Measurements from ENCODE around the gene CALN1.
"Not testable (repeated sequence)": the region's sequence is repeated elsewhere in the genome, so short reads cannot be mapped to it uniquely, and the experiment has no call there.

Gene CALN1

DNA sequence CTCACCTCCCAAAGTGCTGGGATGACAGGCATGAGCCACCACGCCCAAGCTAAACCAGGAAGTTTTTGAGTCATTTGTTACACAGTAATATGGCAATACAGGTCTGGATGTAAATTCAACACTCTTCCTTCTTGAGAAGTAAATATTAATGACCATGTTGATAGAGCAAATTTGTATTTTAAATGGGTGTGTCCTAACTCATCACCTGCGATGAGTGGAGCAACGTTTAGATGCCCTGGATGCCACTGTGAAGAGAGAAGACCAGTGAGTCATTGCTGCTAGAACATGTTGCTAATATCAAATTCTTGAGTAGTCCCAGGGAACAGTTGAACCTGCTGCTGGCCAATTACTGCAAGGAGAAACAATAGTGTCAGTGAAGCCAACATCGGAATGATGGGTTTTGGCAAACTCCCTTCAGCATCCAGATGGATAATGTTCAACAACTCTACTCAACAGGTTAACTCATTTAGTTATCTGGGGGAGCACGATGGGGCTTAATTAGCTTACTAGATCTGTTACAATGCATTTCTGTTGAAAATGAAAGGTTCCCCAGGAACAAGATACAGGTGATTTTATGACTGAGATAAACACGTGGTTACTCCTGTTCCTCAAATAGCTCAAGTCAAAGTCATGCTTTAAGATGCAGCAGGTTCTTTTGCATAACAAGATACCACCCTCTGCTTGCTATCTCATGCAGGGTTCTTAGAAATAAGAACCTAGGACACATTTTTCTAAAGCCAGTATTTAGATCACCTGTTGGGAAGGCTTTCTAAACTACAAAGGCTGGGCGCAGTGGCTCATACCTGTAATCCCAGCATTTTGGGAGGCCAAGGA, 146.8 kb downstream of the CALN1 start:
- DNase-seq = no peak

DNA sequence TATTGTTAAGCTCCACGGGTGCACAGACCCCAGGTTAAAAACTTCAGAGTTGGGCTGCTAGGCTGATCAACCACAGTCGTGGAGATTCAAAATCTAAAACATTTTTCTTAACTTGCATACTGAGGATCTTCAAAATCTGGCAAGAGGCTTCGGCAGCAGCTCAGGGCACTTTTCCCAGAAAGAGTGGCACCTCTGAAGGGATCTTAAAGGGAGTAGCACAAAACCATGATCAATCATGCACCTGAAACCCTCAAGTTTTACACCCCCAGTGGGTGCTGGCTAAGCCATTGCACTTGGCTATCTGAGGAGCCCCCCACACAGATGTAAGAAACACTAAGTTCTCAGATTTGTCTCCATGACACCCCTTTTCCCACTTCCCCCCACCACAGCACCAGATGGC, 151.7 kb downstream of the CALN1 start:
- DNase-seq = no peak

DNA sequence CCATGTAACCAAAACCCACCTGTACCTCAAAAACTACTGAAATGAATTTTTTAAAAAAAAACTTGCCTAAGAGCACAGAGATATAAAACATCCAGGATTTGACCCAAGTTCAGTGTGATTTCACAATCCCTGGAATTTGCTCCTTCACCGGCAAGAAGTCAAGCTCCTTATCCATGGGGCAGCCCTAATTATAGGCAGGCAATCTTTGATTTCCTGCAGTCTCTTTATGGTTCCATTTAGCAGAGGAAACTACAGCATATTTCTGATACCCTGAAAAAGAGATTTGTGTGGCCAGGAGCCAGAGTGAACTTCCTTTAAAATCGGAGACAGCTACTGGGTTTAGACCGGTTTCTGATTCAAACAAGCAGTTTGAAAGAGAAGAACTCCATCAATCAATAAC, 154.1 kb downstream of the CALN1 start:
- DNase-seq = no peak

DNA sequence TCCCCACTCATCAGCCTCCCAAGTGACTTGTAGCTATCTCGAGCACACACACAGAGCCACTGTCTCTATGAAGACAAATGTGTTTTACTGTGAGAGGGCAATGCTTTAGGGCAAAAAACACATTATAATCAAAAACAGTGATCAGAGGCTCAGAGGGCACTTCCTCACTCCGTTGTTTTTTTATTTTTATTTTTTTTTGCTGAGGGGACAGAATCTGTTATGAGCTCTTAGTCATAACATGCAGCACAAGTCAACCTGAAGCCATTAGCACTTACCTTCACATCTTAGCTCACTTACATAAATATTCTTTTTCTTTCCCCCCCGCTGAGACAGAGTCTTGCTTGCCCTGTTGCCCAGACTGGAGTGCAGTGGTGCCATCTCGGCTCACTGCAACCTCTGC, 157.7 kb downstream of the CALN1 start:
- DNase-seq = no peak

DNA sequence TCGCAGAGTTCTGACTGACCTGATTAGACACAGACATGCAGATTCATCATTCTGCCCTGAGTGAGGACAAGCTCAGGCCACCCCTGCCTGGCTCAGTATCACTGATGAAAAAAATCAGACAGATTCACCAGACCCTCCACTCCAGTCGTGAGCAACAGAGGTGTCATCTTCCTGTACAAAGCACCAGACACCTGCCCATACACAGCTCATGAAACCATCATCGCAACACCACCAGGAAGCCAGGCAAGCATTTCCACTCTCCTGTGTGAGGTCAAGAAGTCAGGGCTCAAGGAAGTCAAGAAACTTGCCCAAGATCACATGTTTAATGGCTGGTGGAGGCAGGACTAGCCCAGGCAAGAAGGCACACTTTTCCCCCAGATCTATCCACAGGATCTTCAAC, 163.0 kb downstream of the CALN1 start:
- DNase-seq = no peak

DNA sequence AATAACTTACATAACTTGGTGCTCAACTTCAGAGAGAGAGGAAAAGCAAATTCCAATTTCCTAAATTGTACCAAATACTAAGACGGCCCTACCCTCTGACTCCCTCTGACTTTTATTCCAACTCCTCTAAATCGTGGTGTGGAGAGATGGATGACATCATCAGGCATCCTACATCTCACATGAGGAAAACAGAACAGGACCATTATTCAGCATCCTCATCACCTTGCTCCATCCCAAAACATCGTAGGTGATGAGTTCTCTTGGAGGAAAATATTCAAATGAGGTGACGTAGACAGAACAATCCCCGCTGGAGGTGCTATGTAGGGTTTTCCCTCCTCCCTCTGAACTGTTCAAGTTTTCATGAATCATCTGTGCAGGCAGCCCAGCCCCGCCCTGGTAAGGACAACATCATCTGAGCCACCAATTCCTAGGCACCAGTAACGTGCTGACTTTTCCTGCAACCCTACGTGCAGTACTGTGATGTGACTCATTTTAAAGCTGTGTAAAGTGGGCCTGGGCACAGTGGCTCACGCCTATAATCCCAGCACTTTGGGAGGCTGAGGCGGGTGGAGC, 167.2 kb downstream of the CALN1 start:
- no peak for DNase-seq

DNA sequence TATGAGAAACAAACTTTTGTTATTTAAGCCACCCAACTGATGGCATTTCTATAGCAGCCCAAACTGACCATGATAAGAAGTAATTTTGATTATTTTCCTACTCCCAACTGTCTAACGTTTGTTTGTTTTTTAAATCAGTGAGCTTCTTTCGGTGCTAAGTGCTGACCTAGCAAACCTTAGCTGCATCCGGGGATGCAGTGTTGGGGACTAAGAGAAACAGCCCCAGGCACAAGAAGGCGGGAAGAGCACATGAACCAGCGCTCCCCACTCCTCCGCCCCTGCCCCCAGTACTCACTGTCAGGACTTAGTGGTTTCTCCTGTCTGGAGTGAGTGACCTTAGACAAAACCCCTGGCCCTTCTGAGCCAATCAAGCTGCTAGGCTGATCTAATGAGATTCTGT, 168.8 kb downstream of the CALN1 start:
- DNase-seq = no peak

DNA sequence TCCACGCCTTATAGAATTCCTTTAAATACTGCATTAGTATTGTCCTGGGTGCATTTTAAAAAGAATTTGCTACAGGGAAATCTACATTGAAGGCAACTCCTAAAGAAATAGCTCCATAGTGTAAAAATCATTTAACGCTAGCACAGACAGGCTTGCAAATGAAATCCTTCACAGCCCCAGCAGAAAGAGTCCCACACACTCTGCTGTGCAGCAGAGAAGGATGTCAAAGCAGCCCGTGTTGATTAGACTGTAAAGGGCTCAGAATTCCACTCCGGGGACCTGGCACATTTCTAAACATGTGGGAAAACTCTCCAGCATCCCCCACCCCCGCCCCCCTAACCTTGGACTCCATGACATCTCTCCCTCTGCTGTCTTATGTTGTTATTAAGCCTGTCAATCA, 176.8 kb downstream of the CALN1 start:
- no peak for DNase-seq

DNA sequence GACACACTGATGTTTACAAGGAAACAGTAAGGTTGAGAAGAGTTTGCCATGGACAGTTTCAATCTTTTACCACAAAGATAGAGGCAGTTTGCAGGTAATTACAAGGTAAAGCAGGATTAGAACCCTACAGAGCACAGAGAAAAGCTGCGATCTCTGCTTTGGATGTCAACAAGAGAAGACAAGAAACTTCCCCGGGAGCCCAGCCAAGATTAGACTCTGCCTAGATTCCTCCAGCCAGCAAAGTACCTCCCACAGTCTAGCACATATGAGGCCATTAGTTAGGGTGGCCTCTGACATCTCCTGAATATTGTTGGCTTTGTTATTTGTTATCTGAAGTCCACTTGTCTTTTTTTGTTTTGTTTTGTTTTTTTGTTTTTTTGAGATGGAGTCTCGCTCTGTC, 178.1 kb downstream of the CALN1 start:
- DNase-seq = no peak

DNA sequence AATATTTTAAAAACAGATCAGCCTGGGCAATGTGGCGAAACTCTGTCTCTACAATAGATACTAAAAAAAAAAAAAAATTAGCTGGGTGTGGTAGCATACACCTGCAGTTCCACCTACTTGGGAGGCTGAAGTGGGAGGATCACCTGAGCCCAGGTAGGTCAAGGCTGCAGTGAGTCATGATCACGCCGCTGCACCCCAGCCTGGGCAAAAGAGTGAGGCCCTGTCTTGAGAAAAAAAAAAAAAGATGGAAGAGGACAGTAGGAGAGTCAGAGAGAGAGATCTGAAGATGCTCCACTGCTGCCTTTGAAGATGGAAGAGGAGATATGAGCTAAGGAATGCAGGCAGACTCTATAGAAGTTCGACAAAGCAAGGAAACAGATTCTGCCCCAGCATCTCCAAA, 181.9 kb downstream of the CALN1 start:
- DNase-seq = no peak

DNA sequence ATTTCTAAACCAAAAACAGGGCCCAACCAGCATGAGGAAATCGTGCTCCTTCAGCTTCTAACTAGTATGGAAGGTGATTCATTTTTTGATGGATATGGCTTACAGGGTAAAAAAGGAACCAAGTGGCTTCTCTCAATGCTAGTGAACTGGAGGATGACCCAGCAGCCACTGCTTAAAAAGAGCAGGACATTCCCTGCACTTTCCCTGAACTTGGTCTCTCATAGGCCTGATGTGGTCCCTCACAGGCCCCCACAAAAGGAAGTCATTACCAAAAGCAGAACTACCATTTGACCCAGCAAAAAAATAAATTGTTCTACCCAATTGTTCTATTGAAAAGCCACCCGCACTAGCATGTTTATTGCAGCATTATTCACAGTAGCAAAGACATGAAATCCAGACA, 188.8 kb downstream of the CALN1 start:
- no peak for DNase-seq

DNA sequence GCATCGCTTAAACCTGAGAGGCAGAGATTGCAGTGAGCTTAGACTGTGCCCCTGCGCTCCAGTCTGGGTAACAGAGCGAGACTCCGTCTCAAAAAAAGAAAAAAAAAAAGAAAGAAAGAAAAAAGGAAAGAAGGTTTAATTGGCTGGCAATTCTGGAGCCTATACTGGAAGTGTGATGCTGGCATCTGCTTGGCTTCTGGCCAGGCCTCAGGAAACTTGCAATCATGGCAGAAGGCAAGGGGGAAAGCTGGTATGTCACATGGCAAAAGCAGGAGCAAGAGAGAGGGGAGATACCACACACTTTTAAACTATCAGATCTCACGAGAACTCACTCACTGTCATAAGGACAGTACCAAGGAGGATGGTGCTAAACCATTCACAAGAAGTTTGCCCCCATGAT, 190.0 kb downstream of the CALN1 start:
- DNase-seq = no peak

DNA sequence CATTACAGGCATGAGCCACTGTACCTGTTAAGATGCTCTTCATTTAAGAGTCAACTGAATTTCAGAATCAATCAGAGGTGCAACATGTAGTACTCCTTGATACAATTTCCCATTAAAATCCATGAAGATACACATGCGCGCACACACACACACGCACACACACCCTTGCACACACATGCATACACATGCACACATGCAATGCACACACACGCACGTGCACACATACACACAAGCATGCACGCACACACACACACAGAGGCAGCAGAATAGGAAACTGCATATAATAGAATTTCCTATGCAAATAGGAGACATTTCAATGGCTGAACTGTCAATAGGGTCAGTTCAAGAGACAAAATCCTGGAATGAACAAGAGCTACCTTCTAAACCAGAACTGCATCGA, 192.6 kb downstream of the CALN1 start:
- no peak for DNase-seq

DNA sequence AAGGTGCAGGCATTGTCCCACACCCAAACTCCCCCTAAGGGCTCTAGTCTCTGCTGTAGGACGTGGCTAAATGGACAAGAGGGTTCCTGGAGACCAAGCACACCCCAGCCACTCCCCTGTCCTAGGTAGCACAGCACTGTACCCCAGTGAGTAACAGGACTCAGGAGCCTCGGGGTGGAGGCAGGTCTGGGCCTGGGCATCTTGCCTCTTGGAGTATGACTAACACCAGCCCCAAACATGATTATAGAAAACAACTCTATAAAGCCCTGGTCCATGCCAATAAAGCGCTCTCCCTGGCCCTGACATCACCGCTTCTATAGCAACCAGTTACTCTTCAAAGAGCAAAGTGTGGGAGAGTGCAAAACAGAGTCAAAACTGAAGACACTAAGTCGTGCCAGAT, 195.0 kb downstream of the CALN1 start:
- no peak for DNase-seq

DNA sequence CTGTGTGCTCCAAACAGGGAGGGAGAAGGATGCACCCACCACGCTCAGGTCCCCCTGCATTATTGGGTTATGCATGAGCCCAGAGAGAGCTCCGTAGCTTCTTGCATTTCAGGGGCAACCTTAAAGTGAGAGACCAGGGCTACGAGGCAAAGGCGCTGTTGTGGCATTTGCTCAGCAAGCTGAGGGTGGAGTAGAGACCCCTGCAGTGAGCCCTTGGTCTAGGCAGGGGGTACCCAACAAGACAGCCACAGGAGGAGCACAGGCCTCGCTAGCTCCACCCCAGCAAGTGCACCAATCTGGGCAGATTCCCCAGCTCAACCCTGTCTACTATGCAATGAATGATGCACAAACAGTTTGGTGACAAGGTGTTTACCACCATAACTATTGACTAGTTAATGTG, 198.4 kb downstream of the CALN1 start:
- no peak for DNase-seq

DNA sequence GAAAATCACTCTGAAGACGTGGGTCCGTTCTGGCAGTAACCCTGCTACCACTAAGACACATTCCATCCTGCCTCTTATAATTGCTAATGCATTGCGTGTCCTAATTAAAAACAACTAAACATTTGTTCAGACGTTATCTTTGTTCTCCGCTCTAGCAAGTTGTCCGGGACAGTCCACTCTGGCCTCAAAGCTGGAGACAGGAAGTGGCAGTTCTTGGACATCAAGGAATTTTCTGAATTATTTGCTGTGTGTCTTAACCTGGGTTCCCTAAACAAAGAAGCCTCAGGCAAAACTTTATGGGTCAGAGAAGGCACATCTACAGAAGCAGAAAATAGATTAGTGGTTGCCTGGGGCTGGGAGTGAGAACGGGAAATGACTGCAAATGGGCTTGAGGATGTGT, 199.1 kb downstream of the CALN1 start:
- no peak for DNase-seq

DNA sequence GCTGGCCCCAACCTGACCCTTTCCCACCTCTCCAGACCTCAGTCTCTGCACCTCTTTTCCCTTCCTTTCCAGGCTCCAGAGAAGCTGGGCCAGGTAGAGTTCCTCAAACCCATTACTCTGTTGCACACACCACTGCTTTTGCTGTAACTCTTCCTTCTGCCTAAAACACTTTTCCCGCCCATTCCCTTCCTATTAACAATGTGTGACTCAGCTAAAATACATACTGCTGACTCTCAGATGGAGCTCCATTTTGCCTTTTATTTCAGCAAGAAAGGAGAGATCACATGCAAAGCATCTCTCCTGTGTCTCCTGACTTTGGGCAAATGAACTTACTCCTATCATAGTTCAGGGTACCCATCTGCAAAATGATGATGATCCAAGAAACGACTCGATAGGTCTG, 201.0 kb downstream of the CALN1 start:
- DNase-seq = no peak

DNA sequence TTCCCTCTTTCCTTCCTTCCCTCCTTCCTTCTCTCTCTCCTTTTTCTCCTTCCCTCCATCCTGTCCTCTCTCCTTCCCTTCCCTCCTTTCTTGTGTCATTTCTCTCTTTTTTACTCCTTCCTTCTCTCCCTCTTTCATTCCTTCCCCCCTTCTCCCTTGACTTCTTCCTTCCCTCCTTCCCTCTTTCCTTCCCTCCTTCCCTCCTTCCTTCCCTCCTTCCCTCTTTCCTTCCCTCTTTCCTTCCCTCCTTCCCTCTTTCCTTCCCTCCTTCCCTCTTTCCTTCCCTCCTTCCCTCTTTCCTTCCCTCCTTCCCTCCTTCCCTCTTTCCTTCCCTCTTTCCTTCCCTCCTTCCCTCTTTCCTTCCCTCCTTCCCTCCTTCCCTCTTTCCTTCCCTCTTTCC, 203.1 kb downstream of the CALN1 start:
- DNase-seq = not testable (repeated sequence)

DNA sequence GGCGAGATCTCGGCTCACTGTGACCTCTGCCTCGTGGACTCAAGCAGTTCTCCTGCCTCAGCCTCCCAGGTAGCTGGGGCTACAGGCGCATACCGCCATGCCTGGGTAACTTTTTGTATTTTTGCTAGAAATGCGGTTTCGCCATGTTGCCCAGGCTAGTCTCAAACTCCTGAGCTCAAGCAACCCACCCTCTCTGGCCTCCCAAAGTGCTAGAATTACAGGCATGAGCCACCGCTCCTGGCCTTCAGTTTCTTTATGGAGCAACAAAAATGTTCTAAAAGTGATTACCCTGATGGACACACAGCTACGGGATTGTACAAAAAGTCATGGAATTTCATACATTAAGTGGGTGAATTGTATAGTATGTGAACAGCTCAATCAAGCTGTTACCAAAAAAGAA, 216.0 kb downstream of the CALN1 start:
- no peak for DNase-seq

DNA sequence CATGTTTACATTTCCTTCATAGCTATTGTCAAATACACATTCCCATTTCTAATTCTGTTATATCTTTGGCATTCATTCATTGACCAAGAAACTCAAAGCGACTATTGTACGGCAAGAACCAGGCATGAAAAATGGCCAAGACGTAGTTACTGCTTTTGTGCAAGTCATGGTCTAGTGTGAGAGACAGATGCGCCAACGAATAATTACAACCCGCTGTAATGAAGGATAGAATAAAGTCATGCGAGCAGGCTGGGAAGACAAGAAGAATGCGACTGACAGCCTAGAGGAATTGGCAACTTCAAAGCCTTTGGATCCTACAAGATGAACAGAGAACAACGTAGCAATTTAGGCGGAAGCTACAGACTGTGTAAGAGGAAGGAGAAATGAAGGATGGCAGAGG, 221.2 kb downstream of the CALN1 start:
- no peak for DNase-seq

DNA sequence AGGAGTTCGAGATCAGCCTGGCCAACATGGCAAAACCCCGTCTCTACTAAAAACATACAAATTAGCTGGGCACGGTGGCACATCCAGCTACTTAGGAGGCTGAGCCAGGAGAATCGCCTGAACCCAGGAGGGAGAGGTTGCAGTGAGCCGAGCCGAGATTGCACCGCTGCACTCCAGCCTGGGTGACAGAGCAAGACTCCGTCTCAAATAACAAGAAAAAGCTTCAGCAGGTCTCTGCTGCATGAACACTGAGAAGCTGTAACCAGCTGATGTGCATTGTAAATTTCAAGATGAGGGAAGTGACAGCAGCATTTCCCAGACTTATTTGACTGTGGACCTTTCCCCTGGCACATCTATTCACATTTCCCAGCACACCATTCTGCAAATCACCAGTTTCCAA, 222.0 kb downstream of the CALN1 start:
- no peak for DNase-seq

DNA sequence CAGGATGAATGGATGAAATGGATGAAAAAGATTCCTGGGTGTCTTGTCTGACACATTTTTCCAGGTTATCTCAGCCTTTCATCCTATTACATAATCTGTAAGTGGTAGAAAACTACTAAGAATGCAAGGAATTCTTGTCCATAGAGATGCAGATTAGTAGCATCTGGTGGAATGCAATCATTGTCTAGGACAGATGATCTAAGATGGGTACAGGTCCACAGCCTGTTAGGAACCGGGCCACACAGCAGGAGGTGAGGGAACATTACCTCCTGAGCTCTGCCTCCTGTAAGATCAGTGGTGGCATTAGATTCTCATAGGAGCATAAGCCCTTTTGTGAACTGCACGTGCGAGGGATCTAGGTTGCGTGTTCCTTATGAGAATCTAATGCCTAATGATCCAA, 225.0 kb downstream of the CALN1 start:
- no peak for DNase-seq

DNA sequence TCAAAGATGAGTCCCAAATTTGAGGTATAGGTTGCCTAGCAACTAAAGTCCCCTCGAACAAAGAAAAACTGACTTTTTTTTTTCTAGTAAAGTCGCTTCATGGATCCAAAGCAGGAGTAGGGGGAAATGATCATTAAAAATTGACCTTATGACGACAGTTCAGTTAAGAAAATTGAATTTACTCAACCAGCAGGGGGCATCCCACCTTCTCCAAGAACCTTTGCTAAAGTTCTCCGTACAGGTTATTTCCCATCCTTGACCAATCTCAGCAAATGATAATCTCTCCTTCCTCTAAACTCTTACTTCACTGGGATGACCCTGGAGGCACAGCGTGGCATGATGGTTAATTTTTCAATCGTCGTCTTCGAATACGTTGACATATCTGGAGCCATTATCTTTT, 228.3 kb downstream of the CALN1 start:
- peak; percentile 51 for DNase-seq

DNA sequence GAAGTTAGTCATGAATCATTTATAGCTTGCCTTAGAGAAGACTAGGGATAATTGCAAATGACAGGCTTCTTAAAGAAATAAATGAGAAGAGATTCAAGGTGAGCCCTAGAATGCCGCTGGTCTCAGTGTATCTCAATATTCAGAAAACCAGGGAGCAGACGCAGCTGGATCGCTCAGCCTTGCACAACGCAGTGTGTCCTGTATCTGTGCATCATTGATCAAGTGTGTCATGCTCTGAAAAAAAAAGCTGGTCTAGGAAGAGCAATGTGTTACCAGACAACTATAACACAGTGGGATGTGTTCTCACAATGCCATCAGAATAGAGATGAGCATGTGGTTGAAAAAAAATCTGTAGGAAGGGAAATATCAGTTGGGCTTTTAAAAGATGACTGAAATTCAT, 230.1 kb downstream of the CALN1 start:
- DNase-seq = no peak

DNA sequence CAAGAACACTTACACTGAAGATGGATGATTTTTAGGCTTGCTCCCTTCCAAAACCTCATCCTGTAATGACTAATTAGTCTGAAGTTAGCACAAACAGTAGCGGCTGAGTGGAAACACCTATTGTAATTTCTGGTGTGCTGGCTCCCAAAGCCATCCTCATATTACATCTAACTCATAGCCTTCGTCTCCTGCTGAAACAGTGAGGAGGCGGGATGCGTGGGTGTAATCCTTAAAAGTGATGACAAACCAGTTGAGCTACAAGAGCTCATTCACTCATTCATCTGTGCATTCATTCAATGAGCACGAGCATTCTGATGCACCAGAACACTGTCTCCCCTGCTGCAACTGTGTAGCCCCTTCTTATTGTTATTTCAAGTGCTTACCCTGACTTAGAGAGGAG, 235.3 kb downstream of the CALN1 start:
- DNase-seq = no peak

Data from DMS53 (cell line).